WTC11 (cell line): Measurements from ENCODE around the gene RAPGEF5. TPM values are rescaled to one million over a fixed set of nuclear protein-coding genes. Genes with fewer than 3 reads are reported as not detected.
A peak's percentile ranks its signal among the peaks of the same experiment; 100 is the strongest.

Experiments used
- ATAC-seq: fragments of 200-7000 bp; cut with Tn5 transposase; 2 replicates; pipeline ENCODE4 v1.10.0; 2021; ENCODE audit warnings: mild to moderate bottlenecking, moderate library complexity
- CTCF ChIA-PET: fragments of 300-600 bp; sonication (Branson Sonifier 250); formaldehyde crosslinking; loops from one replicate; lab custom pipeline; 2021; ENCODE audit warnings: antibody characterized with exemption; lab: Charles Lee
- POLR2A ChIA-PET: fragments of 350-600 bp; sonication (Branson Sonifier 250); formaldehyde crosslinking; loops from one replicate; lab custom pipeline; 2021; ENCODE audit warnings: antibody characterized with exemption; lab: Charles Lee
- DNase-seq: peaks from one replicate; pipeline ENCODE4 v3.0.0; 2021; ENCODE audit warnings: low spot score
- H3K27ac Mint-ChIP-seq: 2 replicates; pipeline ENCODE4 v1.8.0; 2021; ENCODE audit warnings: mixed read lengths
- H3K27me3 Mint-ChIP-seq: 2 replicates; pipeline ENCODE4 v1.8.0; 2021; ENCODE audit warnings: low read depth, mild to moderate bottlenecking, moderate library complexity, mixed read lengths
- H3K36me3 Mint-ChIP-seq: 2 replicates; pipeline ENCODE4 v1.8.0; 2021; ENCODE audit warnings: mixed read lengths
- H3K4me1 Mint-ChIP-seq: 2 replicates; pipeline ENCODE4 v1.8.0; 2022; ENCODE audit warnings: mixed read lengths
- H3K4me3 Mint-ChIP-seq: 2 replicates; pipeline ENCODE4 v1.8.0; 2021; ENCODE audit warnings: mild to moderate bottlenecking, moderate library complexity, mixed read lengths
- H3K9me3 Mint-ChIP-seq: 2 replicates; pipeline ENCODE4 v1.8.0; 2021; ENCODE audit warnings: mixed read lengths
- ARID4B ChIP-seq: sonication (generic); formaldehyde crosslinking; IDR thresholded peaks from 2 replicates; pipeline ENCODE4 v1.8.0; 2023; ENCODE audit warnings: missing genetic modification reagents, mild to moderate bottlenecking, borderline replicate concordance
- CREM ChIP-seq: sonication (generic); formaldehyde crosslinking; IDR thresholded peaks from 2 replicates; pipeline ENCODE4 v1.8.1; 2022; ENCODE audit warnings: mild to moderate bottlenecking, missing genetic modification reagents, moderate library complexity
- ETV6 ChIP-seq: sonication (generic); formaldehyde crosslinking; IDR thresholded peaks from 2 replicates; pipeline ENCODE4 v1.8.1; 2022; ENCODE audit warnings: mild to moderate bottlenecking, missing genetic modification reagents
- FOXJ3 ChIP-seq: sonication (generic); formaldehyde crosslinking; IDR thresholded peaks from 2 replicates; pipeline ENCODE4 v1.9.0; 2021; ENCODE audit warnings: missing genetic modification reagents, mild to moderate bottlenecking, borderline replicate concordance
- FOXK1 ChIP-seq: sonication (generic); formaldehyde crosslinking; IDR thresholded peaks from 2 replicates; pipeline ENCODE4 v1.8.0; 2022; ENCODE audit warnings: mild to moderate bottlenecking, moderate library complexity, missing genetic modification reagents
- JUN ChIP-seq: sonication (generic); formaldehyde crosslinking; IDR thresholded peaks from 2 replicates; pipeline ENCODE4 v1.8.0; 2023; ENCODE audit warnings: mild to moderate bottlenecking, missing genetic modification reagents
- NFYB ChIP-seq: sonication (generic); formaldehyde crosslinking; conservative IDR thresholded peaks from 2 replicates; pipeline ENCODE4 v1.8.0; 2022; ENCODE audit warnings: low read depth, missing genetic modification reagents
- SMAD4 ChIP-seq: sonication (generic); formaldehyde crosslinking; IDR thresholded peaks from 2 replicates; pipeline ENCODE4 v1.8.0; 2022; ENCODE audit warnings: mild to moderate bottlenecking, missing genetic modification reagents
- USF1 ChIP-seq: sonication (generic); formaldehyde crosslinking; IDR thresholded peaks from 2 replicates; pipeline ENCODE4 v1.8.0; 2022; ENCODE audit warnings: mild to moderate bottlenecking, missing genetic modification reagents
- ZBTB43 ChIP-seq: sonication (generic); formaldehyde crosslinking; IDR thresholded peaks from 2 replicates; pipeline ENCODE4 v1.8.1; 2023; ENCODE audit warnings: mild to moderate bottlenecking, missing genetic modification reagents
- ZNF138 ChIP-seq: sonication (generic); formaldehyde crosslinking; conservative IDR thresholded peaks from 2 replicates; pipeline ENCODE4 v1.8.1; 2022; ENCODE audit warnings: mild to moderate bottlenecking, moderate library complexity, missing genetic modification reagents
- ZNF232 ChIP-seq: sonication (generic); formaldehyde crosslinking; IDR thresholded peaks from 2 replicates; pipeline ENCODE4 v1.8.0; 2022; ENCODE audit warnings: mild to moderate bottlenecking, missing genetic modification reagents
- ZNF263 ChIP-seq: sonication (generic); formaldehyde crosslinking; IDR thresholded peaks from 2 replicates; pipeline ENCODE4 v1.8.1; 2022; ENCODE audit warnings: low read depth, mild to moderate bottlenecking, moderate library complexity, missing genetic modification reagents
- ZNF281 ChIP-seq: sonication (generic); formaldehyde crosslinking; IDR thresholded peaks from 2 replicates; pipeline ENCODE4 v1.8.0; 2023; ENCODE audit warnings: mild to moderate bottlenecking, missing genetic modification reagents
- total RNA-seq: library from RNA; stranded (reverse); gene quantifications from 3 replicates; pipeline ENCODE4 v1.2.3, GENCODE V29; 2021
- TF ChIP-seq, protein P1 (sequence below): sonication (generic); formaldehyde crosslinking; conservative IDR thresholded peaks from 2 replicates; pipeline ENCODE4 v1.8.1; 2022; ENCODE audit warnings: mild to moderate bottlenecking, missing genetic modification reagents
- TF ChIP-seq, protein P2 (sequence below): fragments of 250-450 bp; sonication (Bioruptor Pico); IDR thresholded peaks from 2 replicates; pipeline ENCODE4 v1.9.0; 2021; ENCODE audit warnings: mild to moderate bottlenecking, borderline replicate concordance

RAPGEF5 gene
- total RNA-seq, 1 experiment from 2014 or later, result 12.3 TPM

GRCh38 chr7:22252936-22253536 lies 103.9 kb downstream of the RAPGEF5 start:
- H3K27me3 Mint-ChIP-seq, result no peaks in the 10 kb centered on the region
- POLR2A ChIA-PET, result no interaction called here
- no peak overlapping the region for H3K4me3 Mint-ChIP-seq
- TF ChIP-seq SMAD4 (CRISPR knock-in tag) (no peak), ARID4B (CRISPR knock-in tag) (no peak), ZBTB43 (no peak), CREM (CRISPR knock-in tag) (no peak), NFYB (no peak), USF1 (CRISPR knock-in tag) (no peak), FOXJ3 (no peak), ETV6 (no peak), JUN (CRISPR knock-in tag) (no peak), ZNF138 (no peak)
- TF ChIP-seq, protein P1, sequence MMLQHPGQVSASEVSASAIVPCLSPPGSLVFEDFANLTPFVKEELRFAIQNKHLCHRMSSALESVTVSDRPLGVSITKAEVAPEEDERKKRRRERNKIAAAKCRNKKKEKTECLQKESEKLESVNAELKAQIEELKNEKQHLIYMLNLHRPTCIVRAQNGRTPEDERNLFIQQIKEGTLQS, result no peak
- TF ChIP-seq, protein P2, sequence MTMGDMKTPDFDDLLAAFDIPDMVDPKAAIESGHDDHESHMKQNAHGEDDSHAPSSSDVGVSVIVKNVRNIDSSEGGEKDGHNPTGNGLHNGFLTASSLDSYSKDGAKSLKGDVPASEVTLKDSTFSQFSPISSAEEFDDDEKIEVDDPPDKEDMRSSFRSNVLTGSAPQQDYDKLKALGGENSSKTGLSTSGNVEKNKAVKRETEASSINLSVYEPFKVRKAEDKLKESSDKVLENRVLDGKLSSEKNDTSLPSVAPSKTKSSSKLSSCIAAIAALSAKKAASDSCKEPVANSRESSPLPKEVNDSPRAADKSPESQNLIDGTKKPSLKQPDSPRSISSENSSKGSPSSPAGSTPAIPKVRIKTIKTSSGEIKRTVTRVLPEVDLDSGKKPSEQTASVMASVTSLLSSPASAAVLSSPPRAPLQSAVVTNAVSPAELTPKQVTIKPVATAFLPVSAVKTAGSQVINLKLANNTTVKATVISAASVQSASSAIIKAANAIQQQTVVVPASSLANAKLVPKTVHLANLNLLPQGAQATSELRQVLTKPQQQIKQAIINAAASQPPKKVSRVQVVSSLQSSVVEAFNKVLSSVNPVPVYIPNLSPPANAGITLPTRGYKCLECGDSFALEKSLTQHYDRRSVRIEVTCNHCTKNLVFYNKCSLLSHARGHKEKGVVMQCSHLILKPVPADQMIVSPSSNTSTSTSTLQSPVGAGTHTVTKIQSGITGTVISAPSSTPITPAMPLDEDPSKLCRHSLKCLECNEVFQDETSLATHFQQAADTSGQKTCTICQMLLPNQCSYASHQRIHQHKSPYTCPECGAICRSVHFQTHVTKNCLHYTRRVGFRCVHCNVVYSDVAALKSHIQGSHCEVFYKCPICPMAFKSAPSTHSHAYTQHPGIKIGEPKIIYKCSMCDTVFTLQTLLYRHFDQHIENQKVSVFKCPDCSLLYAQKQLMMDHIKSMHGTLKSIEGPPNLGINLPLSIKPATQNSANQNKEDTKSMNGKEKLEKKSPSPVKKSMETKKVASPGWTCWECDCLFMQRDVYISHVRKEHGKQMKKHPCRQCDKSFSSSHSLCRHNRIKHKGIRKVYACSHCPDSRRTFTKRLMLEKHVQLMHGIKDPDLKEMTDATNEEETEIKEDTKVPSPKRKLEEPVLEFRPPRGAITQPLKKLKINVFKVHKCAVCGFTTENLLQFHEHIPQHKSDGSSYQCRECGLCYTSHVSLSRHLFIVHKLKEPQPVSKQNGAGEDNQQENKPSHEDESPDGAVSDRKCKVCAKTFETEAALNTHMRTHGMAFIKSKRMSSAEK (CRISPR knock-in tag), result no peak
- TF ChIP-seq, all 79 proteins: peak for 0
- ATAC-seq (no peak), DNase-seq (no peak)
- CTCF ChIA-PET, result no interaction called here
- no peaks in the 10 kb centered on the region for H3K9me3 Mint-ChIP-seq
- H3K27ac Mint-ChIP-seq, result no peak overlapping the region; the same call in 1 of the 2 replicates
- H3K4me1 Mint-ChIP-seq, result peaks cover 37% of the 10 kb centered on the region
- H3K36me3 Mint-ChIP-seq, result no peaks in the 10 kb centered on the region

DNA sequence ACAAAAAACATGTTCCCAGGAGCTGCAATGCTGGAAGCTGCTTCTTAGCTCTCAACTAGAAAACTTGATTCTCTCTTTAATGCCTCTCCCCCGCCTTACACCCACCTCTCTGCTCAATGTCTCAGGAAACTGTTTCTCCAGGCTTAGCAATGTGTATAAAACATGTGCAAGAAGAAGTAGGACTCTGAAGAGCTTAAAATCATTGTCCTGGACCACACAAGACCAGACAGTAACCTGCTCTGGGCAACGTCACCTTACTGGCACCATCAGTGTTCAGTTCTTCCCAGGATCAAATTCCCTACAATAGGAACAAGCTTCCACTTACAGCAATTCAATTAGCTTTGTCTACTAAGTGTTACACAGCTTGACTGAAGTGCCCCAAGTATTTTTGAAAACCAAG lies 104.9 kb downstream of the RAPGEF5 start:
- CTCF ChIA-PET, result interaction anchor here (0.9 to 2.5 kb wide), 4 partner anchors 35 to 200 kb away, joined by 3 to 15 read pairs (median 6); no protein-coding TSS in a partner anchor
- POLR2A ChIA-PET, result no interaction called here
- peak overlapping the region; percentile 55; the same call in 1 of the 2 replicates for H3K27ac Mint-ChIP-seq
- TF ChIP-seq ARID4B (CRISPR knock-in tag) (no peak), ZNF263 (CRISPR knock-in tag) (no peak), FOXK1 (CRISPR knock-in tag) (no peak), ZNF232 (CRISPR knock-in tag) (no peak), ZNF281 (CRISPR knock-in tag) (no peak)

More for the DNA sequence above, 104.9 kb downstream of the RAPGEF5 start:
- ATAC-seq, result no peak
- DNase-seq, result no peak
- Mint-ChIP-seq H3K9me3 (peaks cover 6% of the 10 kb centered on the region; the same call in 1 of the 2 replicates), H3K4me3 (no peak overlapping the region), H3K27me3 (no peaks in the 10 kb centered on the region), H3K36me3 (no peaks in the 10 kb centered on the region), H3K4me1 (peaks cover 37% of the 10 kb centered on the region)
